A549 (cell line): Measurements from ENCODE around the gene RHBDD2. TPM values are rescaled to one million over a fixed set of nuclear protein-coding genes. Genes with fewer than 3 reads are reported as not detected.
"Not testable (repeated sequence)": the region's sequence is repeated elsewhere in the genome, so short reads cannot be mapped to it uniquely, and the experiment has no call there.

Source experiments
- ATAC-seq, 2 experiments: fragments of 200-7000 bp in 1 of 2; fragments of >200 bp in 1 of 2; cut with Nextera tagmentation in 1 of 2; cut with Tn5 transposase in 1 of 2; 3 replicates each; pipeline versions ENCODE4 v1.8.0 to v1.9.1; 2018 to 2020; ENCODE audit warnings: mild to moderate bottlenecking in 1 of 2, moderate library complexity in 1 of 2
- CTCF ChIA-PET: fragments of 300-600 bp; sonication (Branson Sonifier 250); formaldehyde crosslinking; extraction: SDS; loops from one replicate; lab custom pipeline; 2021; ENCODE audit warnings: antibody characterized with exemption, inconsistent platforms; lab: Yijun Ruan, JAX
- POLR2A ChIA-PET: fragments of 350-600 bp; formaldehyde crosslinking; extraction: SDS; loops from one replicate; lab custom pipeline; 2021; ENCODE audit warnings: antibody characterized with exemption, inconsistent platforms; lab: Yijun Ruan, JAX
- DNase-seq, 2 experiments: peaks; one replicate each; pipeline versions ENCODE4 v3.0.0 to v3.0.0-alpha.2; 2011 to 2016; ENCODE audit warnings: low read depth in 1 of 2, low spot score in 1 of 2
- FAIRE-seq: peaks from 2 replicates; lab custom pipeline; 2011; peaks lifted over from hg19 to GRCh38; lab: Jason Lieb, UNC
- H3K27ac ChIP-seq, 2 experiments: fragments of >200 bp; sonication (Bioruptor Twin); formaldehyde crosslinking; 3 replicates each; pipeline ENCODE4 v1.5.1; 2016 to 2017
- H3K4me1 ChIP-seq: fragments of >200 bp; sonication (Bioruptor Twin); formaldehyde crosslinking; 3 replicates; pipeline ENCODE4 v1.6.1; 2016
- H3K4me2 ChIP-seq: fragments of >200 bp; sonication (Bioruptor Twin); formaldehyde crosslinking; 3 replicates; pipeline ENCODE4 v1.6.1; 2016
- H3K4me3 ChIP-seq: fragments of >200 bp; sonication (Bioruptor Twin); formaldehyde crosslinking; 3 replicates; pipeline ENCODE4 v1.5.1; 2016
- H3K9me3 ChIP-seq: fragments of >200 bp; sonication (Bioruptor Twin); formaldehyde crosslinking; 3 replicates; pipeline ENCODE4 v1.6.1; 2016
- BCL3 ChIP-seq: fragments of >200 bp; sonication (Bioruptor Twin); formaldehyde crosslinking; IDR thresholded peaks from 3 replicates; pipeline ENCODE4 v1.6.1; 2016
- CHD2 ChIP-seq: fragments of 150-350 bp; IDR thresholded peaks from 2 replicates; pipeline ENCODE4 v1.6.1; 2014; ENCODE audit warnings: low read length; ENCODE audit not compliant: partially characterized antibody
- CTCF ChIP-seq: fragments of >200 bp; sonication (Bioruptor Twin); formaldehyde crosslinking; IDR thresholded peaks from 3 replicates; pipeline ENCODE4 v1.5.1; 2016
- EHF ChIP-seq: fragments of 250-450 bp; sonication (Bioruptor Pico); IDR thresholded peaks from 2 replicates; pipeline ENCODE4 v1.5.0; 2020; ENCODE audit warnings: mild to moderate bottlenecking
- EHMT2 ChIP-seq: fragments of 200-600 bp; sonication (generic); IDR thresholded peaks from 2 replicates; pipeline ENCODE4 v1.6.1; 2016; ENCODE audit warnings: antibody characterized with exemption, low read depth, mild to moderate bottlenecking, moderate library complexity
- ESRRA ChIP-seq: fragments of 150-350 bp; IDR thresholded peaks from 2 replicates; pipeline ENCODE4 v1.6.1; 2014; ENCODE audit warnings: mild to moderate bottlenecking, low read length, borderline replicate concordance
- FOSL2 ChIP-seq, 2 experiments: fragments of 450-650 bp in 1 of 2; fragments of >200 bp in 1 of 2; sonication (Bioruptor Twin) in 1 of 2; formaldehyde crosslinking; IDR thresholded peaks; 2 replicates each; pipeline versions ENCODE4 v1.5.0 to v1.6.1; 2016 to 2020; ENCODE audit warnings: mild to moderate bottlenecking in 1 of 2, moderate library complexity in 1 of 2
- FOXS1 ChIP-seq: fragments of 250-450 bp; sonication (Bioruptor Pico); IDR thresholded peaks from 2 replicates; pipeline ENCODE4 v1.5.0; 2020; ENCODE audit warnings: mild to moderate bottlenecking, moderate library complexity
- HDAC2 ChIP-seq: fragments of 200-600 bp; sonication (generic); IDR thresholded peaks from 2 replicates; pipeline ENCODE4 v1.6.1; 2016
- HOXB5 ChIP-seq: fragments of 250-450 bp; sonication (Bioruptor Pico); IDR thresholded peaks from 2 replicates; pipeline ENCODE4 v1.5.0; 2020; ENCODE audit warnings: mild to moderate bottlenecking, moderate library complexity
- KDM5A ChIP-seq: fragments of 200-600 bp; sonication (generic); IDR thresholded peaks from 2 replicates; pipeline ENCODE4 v1.6.1; 2016; ENCODE audit warnings: antibody characterized with exemption, mild to moderate bottlenecking
- MAFK ChIP-seq: fragments of 450-650 bp; IDR thresholded peaks from 2 replicates; pipeline ENCODE4 v1.6.1; 2014; ENCODE audit not compliant: partially characterized antibody
- MAX ChIP-seq: IDR thresholded peaks from 2 replicates; pipeline ENCODE4 v1.6.1; 2012
- MAZ ChIP-seq: fragments of 150-350 bp; IDR thresholded peaks from 2 replicates; pipeline ENCODE4 v1.6.1; 2014; ENCODE audit warnings: antibody characterized with exemption, low read depth, low read length, borderline replicate concordance
- NFE2L2 ChIP-seq: fragments of 150-350 bp; conservative IDR thresholded peaks from 2 replicates; pipeline ENCODE4 v1.6.1; 2014; ENCODE audit warnings: low read length
- NR3C1 ChIP-seq: fragments of >200 bp; sonication (Bioruptor Twin); formaldehyde crosslinking; IDR thresholded peaks from 3 replicates; pipeline ENCODE4 v1.6.1; 2017
- PHF8 ChIP-seq: fragments of 200-600 bp; sonication (generic); IDR thresholded peaks from 2 replicates; pipeline ENCODE4 v1.6.1; 2016; ENCODE audit warnings: low read depth, mild to moderate bottlenecking, antibody characterized with exemption, moderate library complexity, borderline replicate concordance
- RARB ChIP-seq: fragments of 250-450 bp; sonication (Bioruptor Pico); IDR thresholded peaks from 2 replicates; pipeline ENCODE4 v1.8.0; 2021; ENCODE audit warnings: mild to moderate bottlenecking, moderate library complexity
- RCOR1 ChIP-seq: fragments of 150-350 bp; IDR thresholded peaks from 2 replicates; pipeline ENCODE4 v1.6.1; 2014; ENCODE audit warnings: antibody characterized with exemption, low read length, low read depth
- REST ChIP-seq: fragments of 200-600 bp; sonication (generic); IDR thresholded peaks from 2 replicates; pipeline ENCODE4 v1.6.1; 2016; ENCODE audit warnings: antibody characterized with exemption, mild to moderate bottlenecking, moderate library complexity
- USF2 ChIP-seq: fragments of 450-650 bp; IDR thresholded peaks from 2 replicates; pipeline ENCODE4 v1.6.1; 2014; ENCODE audit warnings: antibody characterized with exemption
- ZNF302 ChIP-seq: fragments of 250-450 bp; sonication (Bioruptor Pico); IDR thresholded peaks from 2 replicates; pipeline ENCODE4 v1.9.0; 2021; ENCODE audit warnings: inconsistent platforms, mild to moderate bottlenecking, moderate library complexity
- WGBS: methylation state at CpG from one replicate; pipeline ENCODE4 v1.1.6; 2017; ENCODE audit errors: missing lambda C conversion rate; 5-methylcytosine and 5-hydroxymethylcytosine counted together
- polyA plus RNA-seq, 4 experiments: library from polyadenylated mRNA; depleted of rRNA in 3 of 4; stranded (reverse); fragments of >200 nt; fragmentation: RNase III in 1 of 4; extraction: RNeasy Plus Mini Kit Qiagen cat#74134 plus additional on column Dnase treatment in 1 of 4; gene quantifications; 2 replicates in 3 of 4; 3 replicates in 1 of 4; pipeline ENCODE4 v1.2.3, GENCODE V29; 2011 to 2017

The RHBDD2 gene
- polyA plus RNA-seq, 2 of the 4 experiments (the other 2 are of a cell fraction), result 61.3 to 62.0 TPM

GRCh38 chr7:75850235-75850634 lies 28.6 kb upstream of the RHBDD2 start:
- TF ChIP-seq FOSL2 (IDR thresholded peaks at IDR 0.05) (no peak), FOSL2 (CRISPR knock-in tag; IDR thresholded peaks at IDR 0.05) (no peak), RCOR1 (no peak), EHF (CRISPR knock-in tag) (no peak), FOXS1 (CRISPR knock-in tag) (no peak), ZNF302 (CRISPR knock-in tag) (no peak), HDAC2 (no peak), NR3C1 (no peak), CHD2 (no peak)
- TF ChIP-seq, all 56 proteins: peak for 0
- H3K9me3 ChIP-seq, result no peaks in the 10 kb centered on the region
- FAIRE-seq, result no peak
- ChIA-PET CTCF (no interaction called here), POLR2A (no interaction called here)
- no peak for DNase-seq
- H3K27ac ChIP-seq, result no peak overlapping the region
- no peak overlapping the region for H3K4me2 ChIP-seq
- H3K4me1 ChIP-seq, result no peaks in the 10 kb centered on the region
- 75% methylated on average over 4 of the region's 4 CpGs for WGBS
- no peak overlapping the region for H3K4me3 ChIP-seq
- ATAC-seq, result no peak

GRCh38 chr7:75854233-75854632 lies 24.6 kb upstream of the RHBDD2 start:
- FAIRE-seq (no peak), DNase-seq (no peak), ATAC-seq (peak in 1 of 2 experiments; percentile 23; a peak in 2 of 6 replicates)
- WGBS, result 69% methylated on average over 5 of the region's 5 CpGs
- POLR2A ChIA-PET, result interaction anchor here (0.6 kb wide), 1 partner anchor 44 kb away, joined by 3 read pairs; no protein-coding TSS in a partner anchor
- Histone ChIP-seq H3K4me2 (no peak overlapping the region), H3K4me1 (no peaks in the 10 kb centered on the region), H3K27ac (no peak overlapping the region), H3K9me3 (no peaks in the 10 kb centered on the region), H3K4me3 (no peak overlapping the region)
- TF ChIP-seq ZNF302 (CRISPR knock-in tag), result no peak
- TF ChIP-seq PHF8, result no peak
- CTCF ChIA-PET, result interaction anchor here (1.6 to 3.0 kb wide), 2 partner anchors 10 to 12 kb away, joined by 5 to 13 read pairs; no protein-coding TSS in a partner anchor

- not testable (repeated sequence) for H3K9me3 ChIP-seq, H3K4me2 ChIP-seq, H3K4me3 ChIP-seq, DNase-seq, FAIRE-seq, H3K4me1 ChIP-seq, H3K27ac ChIP-seq, ATAC-seq
- WGBS, result 62% methylated on average over 10 of the region's 10 CpGs
- CTCF ChIA-PET, result interaction anchor here (1.6 to 3.0 kb wide), 2 partner anchors 10 to 11 kb away, joined by 5 to 13 read pairs; no protein-coding TSS in a partner anchor
- peak; percentile 73 for TF ChIP-seq MAFK
- POLR2A ChIA-PET, result interaction anchor here (0.6 kb wide), 1 partner anchor 45 kb away, joined by 3 read pairs; no protein-coding TSS in a partner anchor
These were observed 24.0 kb upstream of the RHBDD2 start for GRCh38 chr7:75854813-75855345.

- POLR2A ChIA-PET, result no interaction called here
- Histone ChIP-seq H3K4me2 (no peak overlapping the region), H3K4me3 (no peak overlapping the region), H3K9me3 (no peaks in the 10 kb centered on the region), H3K4me1 (no peaks in the 10 kb centered on the region), H3K27ac (no peak overlapping the region)
- WGBS, result 75% methylated on average over 6 of the region's 6 CpGs
- ATAC-seq, result no peak
- DNase-seq, result no peak
- CTCF ChIA-PET, result interaction anchor here (0.6 to 3.0 kb wide), 2 partner anchors 10 to 80 kb away, joined by 3 to 13 read pairs; no protein-coding TSS in a partner anchor
- no peak for FAIRE-seq
- TF ChIP-seq HOXB5 (no peak), MAFK (no peak), ESRRA (no peak), CTCF (no peak), EHMT2 (no peak), BCL3 (no peak), RARB (no peak), MAX (no peak), KDM5A (no peak), REST (no peak), NFE2L2 (no peak), MAZ (no peak), USF2 (no peak), FOSL2 (IDR thresholded peaks at IDR 0.05) (no peak), FOSL2 (CRISPR knock-in tag; IDR thresholded peaks at IDR 0.05) (no peak)
These were observed 22.3 kb upstream of the RHBDD2 start for GRCh38 chr7:75856536-75856935.
